ENCODE results near the gene MCMBP.

The MCMBP gene

GRCh38 chr10:119780879-119781480 lies 91.7 kb downstream of the MCMBP start:
- no peak for DNase-seq
- Histone ChIP-seq H3K27me3 (ENCODE audit: insufficient read depth, low read depth, severe bottlenecking) (no peaks in the 10 kb centered on the region), H3K36me3 (no peaks in the 10 kb centered on the region; the same call in 1 of the 2 replicates), H3K9me3 (ENCODE audit: severe bottlenecking) (no peaks in the 10 kb centered on the region), H3K27ac (no peak overlapping the region), H3K4me3 (ENCODE audit: low read depth, low read length) (no peak overlapping the region)
- TF ChIP-seq CTCF (IDR thresholded peaks at IDR 0.05; ENCODE audit: low read depth, low read length): no peak

All from WERI-Rb-1 (cell line).